Ishikawa (cell line): ENCODE results near the gene S100A7.

Source experiments
- CEBPB ChIP-seq: IDR thresholded peaks from 2 replicates; pipeline ENCODE4 v1.6.1; 2012
- CREB1 ChIP-seq: IDR thresholded peaks from 2 replicates; pipeline ENCODE4 v1.6.1; 2012; ENCODE audit warnings: low read depth
- EGR1 ChIP-seq: IDR thresholded peaks from 2 replicates; pipeline ENCODE4 v1.6.1; 2012
- EP300 ChIP-seq: IDR thresholded peaks from 2 replicates; pipeline ENCODE4 v1.6.1; 2012; ENCODE audit warnings: borderline replicate concordance
- FOXM1 ChIP-seq: IDR thresholded peaks from 2 replicates; pipeline ENCODE4 v1.6.1; 2012; ENCODE audit warnings: low read depth, borderline replicate concordance
- RAD21 ChIP-seq: IDR thresholded peaks from 2 replicates; pipeline ENCODE4 v1.6.1; 2012; ENCODE audit warnings: low read depth
- TAF1 ChIP-seq: IDR thresholded peaks from 2 replicates; pipeline ENCODE4 v1.6.1; 2012; ENCODE audit warnings: low read depth, mild to moderate bottlenecking
- YY1 ChIP-seq: IDR thresholded peaks from 2 replicates; pipeline ENCODE4 v1.6.1; 2012; ENCODE audit warnings: low read depth
- TF ChIP-seq, protein P1 (sequence below): IDR thresholded peaks from 2 replicates; pipeline ENCODE4 v1.6.1; 2012
- TF ChIP-seq, protein P2 (sequence below): IDR thresholded peaks from 2 replicates; pipeline ENCODE4 v1.6.1; 2012

DNA sequence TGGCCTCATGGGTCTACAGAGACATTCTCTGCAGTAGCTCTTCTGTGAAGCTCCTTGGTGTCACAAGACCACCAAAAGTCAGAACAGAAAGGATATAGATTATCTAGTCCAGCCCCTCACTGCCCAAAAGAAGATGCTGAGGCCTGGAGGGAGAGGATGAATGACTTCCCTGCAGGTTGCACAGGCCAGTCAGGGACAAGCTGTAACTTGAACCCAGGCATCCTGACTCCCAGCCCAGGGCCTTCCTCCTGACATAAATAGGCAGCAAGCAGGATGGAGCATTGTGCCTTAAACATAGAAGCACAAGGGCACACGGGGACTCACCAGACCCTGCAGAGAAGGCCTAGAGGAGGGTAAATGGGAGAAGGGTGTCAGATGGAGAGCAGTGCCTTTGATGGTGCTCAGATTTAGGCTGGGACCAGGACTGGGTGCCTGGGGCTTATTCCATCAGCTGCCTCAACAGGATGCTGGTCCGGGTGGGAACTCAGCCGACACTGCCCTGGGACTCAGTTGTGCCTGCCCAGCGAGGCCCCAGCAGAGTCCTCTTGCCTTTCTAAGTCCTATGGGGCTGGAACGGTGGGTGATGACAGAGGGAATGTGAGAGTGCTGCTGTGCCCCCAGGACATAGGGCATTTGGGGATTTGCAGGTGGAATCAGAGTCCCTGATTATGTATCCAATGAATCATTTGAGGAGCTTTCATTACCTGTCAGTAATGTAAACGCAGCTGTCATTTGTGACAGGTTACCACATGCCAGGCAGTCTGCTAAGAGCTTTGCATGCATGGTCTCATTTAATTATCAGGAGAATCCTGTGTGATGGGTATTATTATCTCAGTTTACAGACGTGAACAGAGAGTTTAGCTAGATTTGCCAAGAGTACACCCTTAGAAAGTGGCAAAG lies 30.9 kb downstream of the S100A7 start:
- TF ChIP-seq EGR1 (no peak), TAF1 (no peak), YY1 (no peak), EP300 (no peak), CEBPB (no peak), RAD21 (no peak), CREB1 (no peak), FOXM1 (no peak)
- TF ChIP-seq, protein P1, sequence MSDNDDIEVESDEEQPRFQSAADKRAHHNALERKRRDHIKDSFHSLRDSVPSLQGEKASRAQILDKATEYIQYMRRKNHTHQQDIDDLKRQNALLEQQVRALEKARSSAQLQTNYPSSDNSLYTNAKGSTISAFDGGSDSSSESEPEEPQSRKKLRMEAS = no peak
- TF ChIP-seq, protein P2, sequence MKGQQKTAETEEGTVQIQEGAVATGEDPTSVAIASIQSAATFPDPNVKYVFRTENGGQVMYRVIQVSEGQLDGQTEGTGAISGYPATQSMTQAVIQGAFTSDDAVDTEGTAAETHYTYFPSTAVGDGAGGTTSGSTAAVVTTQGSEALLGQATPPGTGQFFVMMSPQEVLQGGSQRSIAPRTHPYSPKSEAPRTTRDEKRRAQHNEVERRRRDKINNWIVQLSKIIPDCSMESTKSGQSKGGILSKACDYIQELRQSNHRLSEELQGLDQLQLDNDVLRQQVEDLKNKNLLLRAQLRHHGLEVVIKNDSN = no peak
